Stimulated activated CD4-positive, alpha-beta T cell treated with anti-CD3 and anti-CD28 coated beads, Interleukin-15, amount 100 ng/mL, for 24 hours (primary cell): ENCODE results near the gene RAB11A.

Source experiments
- DNase-seq: peaks from one replicate; pipeline ENCODE4 v3.0.0-alpha.2; 2020

RAB11A gene

DNA sequence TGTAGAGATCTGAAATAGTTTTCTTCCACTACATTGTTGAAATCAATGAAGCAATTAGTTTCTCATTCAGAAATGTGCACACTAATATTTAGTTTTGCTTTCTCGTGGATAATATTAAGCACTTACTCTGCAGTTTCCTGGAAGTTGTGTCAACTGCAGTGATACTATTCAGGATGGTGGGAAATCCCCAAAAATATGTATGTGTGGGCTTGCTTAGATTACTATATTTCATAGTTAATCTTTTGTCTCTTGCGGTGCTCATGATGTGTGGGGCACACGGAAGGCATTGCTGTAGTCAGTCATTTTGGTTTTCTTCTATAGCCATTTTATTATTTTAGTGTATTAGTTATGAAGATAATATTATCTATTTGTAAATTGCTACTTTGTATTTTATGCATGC lies 19.7 kb downstream of the RAB11A start:
- peak; percentile 41 for DNase-seq

DNA sequence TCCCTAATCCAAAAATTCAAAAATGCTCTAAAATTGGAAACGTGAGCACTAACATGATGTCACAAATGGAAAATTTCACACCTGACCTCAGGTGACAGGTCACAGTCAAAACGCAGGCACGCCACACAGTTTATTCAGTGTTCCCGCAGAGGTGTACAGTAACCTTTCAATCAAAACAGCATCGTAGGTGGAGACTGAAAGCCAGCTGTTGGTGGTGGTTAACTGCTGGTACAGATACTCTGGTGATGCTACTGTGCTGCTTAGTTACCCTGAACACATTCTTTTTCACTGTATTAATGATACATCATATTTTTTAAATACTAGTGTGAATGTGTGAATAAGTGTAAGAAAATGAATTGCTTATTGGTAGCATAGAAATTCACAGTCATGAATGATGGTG lies 23.8 kb downstream of the RAB11A start:
- no peak for DNase-seq

DNA sequence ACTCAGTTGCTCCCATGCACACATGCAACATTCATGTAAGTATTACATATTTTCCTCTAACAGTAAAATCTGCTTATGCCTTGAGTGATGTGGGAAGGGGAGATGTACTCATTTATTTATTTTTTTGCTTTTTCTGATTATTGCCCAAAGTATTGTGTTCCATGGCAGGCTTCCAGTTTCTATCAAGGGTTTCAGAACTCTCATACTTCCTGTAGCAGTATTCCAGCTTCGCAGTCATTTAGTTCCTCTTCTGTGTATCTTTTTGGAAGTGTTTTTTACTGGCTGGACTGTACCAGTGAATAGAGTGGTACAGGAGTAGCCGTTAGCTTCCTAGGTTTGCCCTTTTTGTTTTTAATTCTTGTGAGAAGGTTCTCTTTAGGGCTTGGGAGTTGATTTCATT lies 26.9 kb downstream of the RAB11A start:
- no peak for DNase-seq

DNA sequence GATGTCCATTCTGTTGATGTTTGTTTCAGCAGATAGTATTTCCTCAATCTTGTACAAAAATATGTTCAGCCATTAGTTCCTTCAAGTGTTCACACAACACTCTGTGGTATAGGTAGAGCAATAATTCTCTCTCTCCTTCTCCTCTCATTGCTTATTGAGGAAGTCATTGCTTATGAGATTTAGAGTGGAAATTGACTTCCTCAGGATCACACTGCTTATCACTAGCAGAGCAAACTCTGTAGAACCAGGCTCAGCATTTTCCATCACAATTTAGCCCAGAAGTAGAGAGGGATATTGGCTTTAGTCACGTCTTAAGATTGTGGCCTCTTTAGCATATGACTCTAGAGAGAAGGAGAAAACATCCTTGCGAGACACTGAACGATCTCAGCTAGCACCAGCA lies 31.2 kb downstream of the RAB11A start:
- DNase-seq = no peak

DNA sequence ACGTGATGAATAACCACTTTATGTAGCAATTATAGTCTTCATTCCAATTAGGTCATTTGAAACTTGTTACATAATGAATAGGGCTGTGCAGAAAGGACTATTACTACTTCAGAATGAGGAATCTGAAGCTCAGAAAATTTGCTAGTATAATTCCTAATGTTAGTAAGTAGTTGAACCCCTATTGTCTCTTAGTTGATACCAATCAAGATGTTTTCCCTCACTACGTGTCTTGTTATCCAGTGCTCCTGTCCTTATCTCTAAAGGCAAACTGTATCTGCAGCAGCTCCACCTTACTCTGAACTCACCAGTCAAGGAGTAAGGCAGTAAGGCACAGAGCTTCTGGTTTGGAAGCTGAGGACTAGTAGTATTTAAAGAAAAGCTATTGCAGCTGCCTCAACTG lies 32.0 kb downstream of the RAB11A start:
- DNase-seq = no peak

DNA sequence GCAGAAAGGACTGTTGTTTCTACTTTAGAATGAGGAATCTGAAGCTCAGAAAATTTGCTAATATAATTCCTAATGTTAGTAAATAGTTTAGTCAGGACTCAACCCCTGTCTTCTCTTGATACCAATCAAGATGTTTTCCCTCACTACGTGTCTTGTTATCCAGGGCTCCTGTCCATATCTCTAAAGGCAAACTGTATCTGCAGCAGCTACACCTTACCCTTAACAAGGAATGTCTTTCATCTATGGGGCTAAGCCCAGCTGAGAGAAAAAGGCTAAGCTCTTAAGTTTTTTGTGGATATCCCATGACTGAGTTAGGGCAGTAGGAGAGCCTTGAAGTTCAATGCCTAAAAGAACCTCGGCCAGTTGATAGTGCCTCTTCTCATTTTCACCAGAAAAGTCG lies 32.5 kb downstream of the RAB11A start:
- no peak for DNase-seq

DNA sequence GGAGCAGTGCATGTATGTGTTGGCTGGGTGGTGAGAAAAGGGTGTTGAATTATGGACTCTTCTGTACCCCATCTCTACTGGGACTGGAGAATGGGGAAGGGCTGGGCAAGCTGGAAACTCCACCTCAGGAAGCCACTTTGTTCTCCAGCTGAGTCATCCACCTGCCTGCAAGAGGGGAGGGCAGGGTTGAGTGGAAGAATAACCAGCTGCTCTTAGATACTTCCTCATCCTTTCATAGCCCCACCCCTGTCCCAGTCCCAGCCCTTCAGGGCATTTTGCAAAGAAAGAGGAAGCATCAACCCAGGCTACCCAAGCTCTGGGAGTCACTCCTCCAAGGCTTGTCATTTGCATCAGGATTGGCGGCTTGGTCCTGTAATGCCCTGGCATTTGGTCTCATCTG lies 33.1 kb downstream of the RAB11A start:
- peak; percentile 27 for DNase-seq

DNA sequence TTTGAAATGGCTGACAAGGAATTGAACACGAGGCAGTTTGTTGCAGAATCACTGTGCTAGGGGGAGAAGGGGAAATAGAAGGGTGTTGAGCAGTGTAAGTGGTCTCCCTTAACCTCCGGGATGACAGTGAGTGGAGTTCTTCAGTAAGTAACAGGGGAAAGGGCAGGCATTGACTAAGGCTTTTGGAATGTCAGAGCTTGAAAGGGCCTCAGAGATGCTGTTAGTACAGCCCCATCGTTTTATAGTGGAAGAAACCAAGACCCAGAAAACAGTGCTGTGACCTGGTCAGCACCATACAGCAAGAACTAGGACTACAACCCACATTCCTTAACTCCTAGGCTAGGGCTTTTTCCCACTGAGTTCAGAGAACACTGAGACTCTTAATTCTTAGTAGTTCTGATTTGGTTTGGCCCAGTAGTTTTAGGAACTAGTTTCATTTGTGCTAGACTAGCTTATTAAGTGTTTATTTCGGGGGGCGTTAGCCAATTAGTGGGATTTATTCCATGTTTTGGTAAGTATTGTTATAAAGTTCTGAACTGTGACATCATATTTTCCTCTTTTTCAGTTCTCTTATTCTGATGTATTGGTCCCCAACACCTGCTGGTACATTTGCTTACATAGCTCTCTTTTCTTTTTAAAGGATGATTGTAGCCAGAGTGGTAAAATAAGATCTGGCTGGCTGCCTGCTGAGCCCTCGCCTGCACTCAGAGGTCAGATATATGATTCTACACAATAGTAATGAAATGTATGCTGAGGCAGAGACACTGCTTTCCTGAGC lies 34.2 kb downstream of the RAB11A start:
- DNase-seq = no peak

DNA sequence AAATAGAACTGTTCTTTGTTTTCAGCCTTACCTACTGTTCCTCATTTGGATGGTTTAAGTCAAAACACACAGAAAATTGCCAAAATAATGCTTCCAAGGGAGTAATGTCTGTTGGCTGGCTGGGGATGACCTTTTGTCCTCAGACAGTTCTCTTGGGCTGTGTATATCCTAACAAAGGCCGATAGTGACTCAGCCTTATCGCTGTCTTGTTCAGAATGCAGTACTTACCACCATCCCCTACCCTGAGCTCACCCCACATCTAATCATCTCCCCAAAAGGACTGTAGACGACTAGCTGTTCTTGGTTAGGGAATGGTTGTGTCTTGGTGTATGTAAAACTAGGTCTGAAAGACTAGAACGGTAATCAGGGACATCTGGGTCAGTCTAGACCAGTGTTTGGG lies 35.0 kb downstream of the RAB11A start:
- no peak for DNase-seq

DNA sequence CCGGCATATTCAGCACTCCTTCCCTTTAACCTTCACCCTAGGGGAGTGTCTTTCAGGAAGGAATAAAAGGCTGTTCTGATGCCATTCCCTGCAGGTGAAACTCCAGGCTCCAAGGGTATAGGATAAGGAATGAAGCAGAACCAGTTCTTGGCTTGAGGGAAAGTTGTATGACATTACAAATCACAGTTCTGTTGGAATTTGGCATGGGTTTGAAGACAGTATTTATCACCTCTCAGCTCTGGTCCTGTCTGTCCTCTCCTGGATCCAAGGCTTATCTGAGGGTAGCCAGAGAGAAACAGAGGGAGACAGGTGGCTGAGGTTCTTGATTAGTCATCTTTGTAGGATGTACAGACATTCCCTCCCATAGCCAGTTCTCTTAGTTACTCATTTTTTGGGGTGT lies 37.1 kb downstream of the RAB11A start:
- DNase-seq = no peak

DNA sequence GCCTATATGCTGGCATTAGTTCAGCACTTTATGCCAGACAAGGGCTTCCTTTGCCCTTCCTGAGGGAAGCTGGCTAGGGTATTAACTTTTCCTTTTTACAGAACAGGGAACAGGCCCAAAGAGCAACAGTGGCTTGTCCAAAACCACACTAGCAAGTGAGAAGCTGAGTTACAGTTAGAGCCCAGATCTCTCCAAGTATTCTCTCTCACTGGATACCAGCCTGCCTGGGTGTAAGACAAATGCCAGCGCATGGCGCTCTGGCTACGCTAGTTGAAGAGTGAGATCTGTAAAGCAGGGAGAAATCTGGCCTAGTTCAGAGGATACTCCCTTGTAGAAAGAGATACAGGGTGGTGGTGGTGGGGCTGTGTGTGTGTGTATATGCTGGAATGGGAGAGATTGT lies 38.4 kb downstream of the RAB11A start:
- no peak for DNase-seq

DNA sequence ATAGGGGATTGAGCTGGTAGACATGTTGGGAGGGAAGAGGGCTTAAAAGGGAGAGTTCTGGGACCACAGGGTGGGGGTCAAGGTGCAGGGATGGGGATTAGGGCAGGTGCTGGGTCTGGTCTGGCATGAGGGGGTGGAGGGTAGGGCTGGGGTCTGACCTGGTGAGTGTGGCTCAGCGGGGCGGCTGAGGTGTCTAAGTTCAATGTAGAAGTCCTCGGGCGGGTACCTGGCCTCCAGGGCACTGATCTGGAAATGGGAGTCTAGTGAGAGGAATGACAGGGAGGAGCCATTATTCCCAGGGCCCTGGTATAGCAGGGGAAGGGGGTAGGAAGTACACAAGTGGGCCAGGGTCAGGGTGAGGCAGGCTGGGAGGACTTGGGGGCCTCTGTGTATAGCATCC lies 39.6 kb downstream of the RAB11A start:
- no peak for DNase-seq

DNA sequence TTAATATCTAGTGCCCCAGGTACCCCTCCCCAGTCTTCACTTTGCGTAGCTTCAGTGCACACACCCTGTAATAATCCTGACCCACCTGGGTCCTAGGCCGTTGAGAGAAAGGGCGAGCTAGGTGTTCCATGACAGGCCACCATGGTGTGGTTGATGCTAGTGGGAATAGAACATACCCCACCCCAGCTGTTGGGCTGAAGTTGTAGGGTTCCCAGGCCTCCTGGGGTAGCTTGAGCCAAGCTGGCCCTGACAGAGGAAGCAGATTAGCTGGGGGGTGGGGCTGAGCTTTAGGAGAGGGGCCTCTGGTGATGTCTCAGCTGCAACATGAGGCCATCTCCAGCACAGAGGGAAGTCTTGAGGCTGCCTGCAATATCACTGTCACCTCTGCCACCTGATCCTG lies 40.5 kb downstream of the RAB11A start:
- no peak for DNase-seq

DNA sequence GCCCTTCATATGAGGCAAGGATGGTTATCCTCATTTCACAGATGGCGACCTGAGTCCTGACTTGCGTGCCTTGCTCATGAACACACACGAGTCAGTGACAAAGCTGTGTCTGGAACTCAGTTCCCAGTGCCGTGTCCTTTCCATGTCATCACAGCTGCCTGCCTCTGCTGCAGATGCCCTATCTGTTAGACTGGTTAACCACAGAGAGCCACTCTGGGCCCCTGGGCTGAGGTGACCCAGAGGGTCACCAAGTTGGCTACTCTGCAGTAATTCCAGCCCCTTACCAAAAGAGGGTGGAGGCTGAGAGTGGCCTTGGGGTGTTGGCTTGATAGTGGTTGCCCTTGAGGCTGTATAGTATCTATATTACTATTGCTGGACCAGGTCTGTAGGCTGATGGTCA lies 41.0 kb downstream of the RAB11A start:
- no peak for DNase-seq

DNA sequence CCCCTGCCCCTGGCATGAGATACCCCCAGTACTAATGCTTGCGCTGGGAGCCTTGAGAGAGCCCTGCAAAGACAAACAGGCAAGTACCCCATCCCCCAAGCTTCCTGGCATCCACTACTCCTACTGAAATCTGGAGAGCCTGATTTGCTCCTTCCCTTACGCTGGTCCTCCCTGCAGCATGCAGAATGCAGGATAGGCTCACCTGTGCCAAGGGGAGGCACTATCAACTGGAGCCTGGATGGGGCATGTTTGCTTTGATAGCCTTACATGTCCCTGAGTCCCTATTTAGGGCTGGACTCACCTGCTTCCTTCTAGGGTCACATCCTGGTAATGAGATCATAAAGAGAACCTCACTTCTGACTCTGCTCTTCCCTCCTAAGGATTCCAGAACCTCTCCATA lies 42.9 kb downstream of the RAB11A start:
- no peak for DNase-seq

DNA sequence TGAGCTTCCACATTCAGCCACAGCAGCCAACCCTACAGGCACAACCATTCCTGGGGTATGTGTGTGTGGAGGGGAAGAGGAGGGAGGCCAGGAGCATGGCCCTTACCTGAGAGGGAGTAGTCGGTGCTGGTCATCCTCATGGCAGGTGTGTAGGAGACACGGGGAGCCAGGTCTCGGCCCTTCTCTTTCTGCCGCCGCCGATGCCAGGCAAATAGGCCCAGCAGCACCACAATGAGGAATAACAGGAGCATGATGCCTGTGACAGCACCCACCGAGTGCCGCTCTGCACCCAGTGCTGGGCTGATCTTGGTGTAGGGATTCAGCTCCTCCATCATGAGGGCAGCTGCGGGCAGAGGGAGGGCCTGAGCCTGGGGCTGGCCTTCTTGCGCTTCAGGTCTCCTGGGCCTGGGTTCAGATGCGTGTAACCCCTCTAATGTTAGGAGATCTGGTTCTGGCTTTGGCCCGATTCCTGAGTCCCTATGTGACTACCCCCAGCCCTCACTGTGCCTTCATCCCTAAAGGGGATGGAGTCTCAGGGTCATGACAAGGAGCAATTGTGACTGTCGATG lies 44.4 kb downstream of the RAB11A start:
- no peak for DNase-seq

DNA sequence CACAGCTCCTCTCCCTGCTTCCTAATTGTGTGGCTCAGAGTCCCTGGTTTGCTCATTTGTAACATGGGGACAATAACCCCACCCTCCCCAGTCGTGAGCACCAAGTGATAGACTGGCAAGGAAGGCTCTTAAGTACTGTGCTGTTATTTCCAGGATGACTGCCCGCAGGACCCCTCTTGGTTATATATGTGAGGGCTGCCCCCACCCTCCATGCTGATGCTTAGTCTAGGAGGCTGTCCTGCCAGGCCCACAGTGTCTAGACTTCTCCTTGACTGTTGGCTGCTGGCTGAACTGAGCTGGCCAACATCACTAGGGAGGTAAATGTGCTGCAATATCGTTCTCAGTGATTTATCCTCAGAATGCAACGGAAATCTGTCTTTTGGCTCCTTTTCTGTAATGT lies 45.1 kb downstream of the RAB11A start:
- no peak for DNase-seq

DNA sequence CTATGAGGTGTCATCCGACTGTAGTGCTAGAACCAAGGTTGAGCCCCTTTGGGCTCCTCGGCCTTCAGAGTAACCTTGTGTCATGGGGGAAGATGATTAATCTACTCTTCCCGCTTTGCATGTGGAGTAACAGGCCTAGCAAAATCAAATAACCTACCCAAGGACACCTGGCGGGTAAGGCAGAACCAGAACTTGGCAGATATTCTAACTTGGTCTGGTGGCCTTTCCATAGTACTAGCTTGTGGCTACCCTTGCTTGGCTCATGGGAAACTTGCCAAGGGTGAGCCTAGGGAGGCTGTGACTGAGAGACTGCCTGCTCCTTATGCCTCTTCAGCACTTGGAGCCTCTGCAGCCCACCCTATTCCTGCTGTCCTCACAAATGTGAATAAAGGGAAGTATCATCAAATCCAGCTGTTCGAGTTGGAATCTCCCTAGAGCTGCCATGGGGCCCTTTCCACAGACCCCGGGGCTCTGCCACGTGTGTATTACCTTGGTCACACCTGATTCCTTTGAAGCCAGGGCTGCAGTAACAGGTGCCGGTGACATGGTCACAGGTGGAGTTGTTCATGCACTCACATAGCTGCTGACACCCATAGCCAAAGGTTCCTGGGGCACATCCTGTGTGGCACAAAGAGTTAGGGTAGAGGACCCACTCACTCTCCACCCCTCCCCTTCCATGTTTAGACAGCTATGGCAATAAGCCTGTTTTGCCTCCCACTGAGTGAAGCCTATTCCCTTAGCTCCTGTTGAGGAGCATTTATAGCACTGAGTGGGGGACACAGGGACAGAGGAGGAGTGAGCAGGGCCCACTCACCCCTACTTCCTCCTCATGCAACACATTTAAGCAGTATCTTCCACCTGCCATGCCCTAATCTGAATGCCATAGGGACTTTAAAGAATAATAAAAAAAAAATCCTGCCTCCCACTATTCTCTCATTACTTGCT lies 46.0 kb downstream of the RAB11A start:
- no peak for DNase-seq

DNA sequence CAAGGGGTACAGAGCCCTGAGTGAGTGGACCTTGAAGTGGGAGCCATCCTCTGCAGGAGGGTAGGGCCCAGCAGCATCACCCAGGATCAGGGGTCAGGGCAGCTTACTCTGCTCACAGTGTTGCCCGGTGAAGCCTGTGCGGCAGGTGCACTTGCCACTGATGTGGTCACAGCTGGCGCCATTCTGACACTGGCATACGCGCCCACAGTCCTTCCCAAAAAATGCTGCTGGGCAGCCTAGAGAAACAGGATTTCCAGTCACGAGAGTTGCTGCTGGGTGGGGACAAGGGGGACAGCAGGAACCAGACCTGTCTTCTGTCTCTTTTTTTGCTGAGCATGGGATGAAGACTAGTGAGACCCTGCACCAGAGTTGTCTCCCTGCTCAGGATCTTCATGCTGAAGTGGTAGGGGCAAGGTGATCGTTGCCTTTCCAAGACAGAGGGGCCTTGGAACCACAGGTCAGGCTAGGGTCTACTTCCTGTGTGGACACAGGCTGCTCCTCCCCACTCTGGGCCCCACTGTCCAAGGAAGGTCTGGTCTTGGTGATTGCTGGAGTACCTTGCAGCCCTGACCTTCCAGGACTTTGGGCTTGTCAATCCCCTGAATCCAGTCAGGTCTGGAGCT lies 46.9 kb downstream of the RAB11A start:
- no peak for DNase-seq

DNA sequence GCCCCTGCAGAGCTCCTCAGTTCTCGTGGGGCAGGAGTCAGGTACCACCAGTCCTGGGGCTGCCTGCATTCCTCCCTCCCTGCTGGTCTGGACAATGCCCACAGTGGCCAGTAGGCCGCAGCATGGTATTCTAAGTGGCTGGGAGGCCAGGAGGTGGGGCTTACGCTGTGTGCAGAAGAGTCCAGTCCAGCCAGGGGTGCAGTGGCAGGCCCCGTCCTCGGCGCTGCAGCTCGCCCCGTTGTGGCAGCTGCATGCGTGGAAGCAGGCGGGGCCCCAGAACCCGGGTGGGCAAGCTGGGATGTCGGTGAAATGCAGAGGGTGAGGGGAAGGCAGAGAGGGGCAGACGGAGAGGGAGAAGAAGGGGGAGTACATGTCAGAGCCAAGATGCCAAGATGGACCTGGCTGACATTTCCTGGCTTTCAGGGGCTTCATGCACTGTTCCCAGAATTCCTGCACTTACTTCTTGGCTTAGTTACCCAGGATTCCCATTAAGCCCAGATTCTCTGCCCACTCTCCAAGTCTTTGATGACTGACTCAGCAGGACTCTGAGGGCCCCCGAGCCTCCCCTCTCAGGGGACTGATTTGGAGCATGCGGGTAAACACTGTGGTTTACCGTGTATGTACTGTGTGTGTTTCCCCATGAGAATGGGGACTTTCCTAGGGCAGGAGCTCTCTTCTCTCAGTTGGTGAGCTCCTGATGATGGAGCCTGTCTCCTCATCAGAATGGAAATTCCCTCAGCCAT lies 47.5 kb downstream of the RAB11A start:
- DNase-seq = peak; percentile 56

DNA sequence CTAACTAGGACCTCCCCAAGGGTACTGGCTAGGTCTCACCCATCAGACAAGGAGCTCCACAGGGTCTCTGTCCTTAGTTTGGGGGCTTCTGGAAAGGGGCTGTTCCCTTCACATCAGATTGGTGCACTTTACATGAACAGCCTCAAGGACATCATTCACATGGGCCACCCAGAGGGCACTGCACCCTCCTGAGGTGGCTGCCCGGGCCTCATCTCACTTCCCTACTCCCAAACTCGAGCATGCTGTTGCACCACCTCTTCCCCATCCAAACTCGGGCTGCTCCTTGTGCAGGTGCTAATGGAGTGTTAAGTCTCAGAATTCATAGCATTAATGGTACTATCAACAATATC lies 48.1 kb downstream of the RAB11A start:
- DNase-seq = no peak

DNA sequence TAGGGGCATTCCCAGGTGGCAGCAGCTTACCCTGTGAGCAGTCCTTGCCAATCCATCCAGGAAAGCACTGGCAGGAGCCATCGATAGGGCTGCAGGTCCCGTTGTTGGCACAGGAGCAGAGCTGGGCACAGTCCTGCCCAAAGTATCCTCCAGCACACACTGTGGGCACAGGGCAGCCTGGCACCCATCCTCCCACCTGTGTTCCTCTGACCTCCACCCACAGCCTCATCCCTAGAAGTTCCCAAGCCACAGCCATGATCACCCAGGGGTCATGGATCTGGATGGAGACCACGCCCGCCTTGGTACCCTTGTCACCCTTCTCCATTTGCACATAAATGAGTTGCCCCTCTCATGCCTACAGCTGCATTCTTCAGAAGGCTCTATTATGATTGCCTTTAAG lies 48.6 kb downstream of the RAB11A start:
- no peak for DNase-seq
